ENCODE data around the gene AKNA.

The AKNA gene

DNA sequence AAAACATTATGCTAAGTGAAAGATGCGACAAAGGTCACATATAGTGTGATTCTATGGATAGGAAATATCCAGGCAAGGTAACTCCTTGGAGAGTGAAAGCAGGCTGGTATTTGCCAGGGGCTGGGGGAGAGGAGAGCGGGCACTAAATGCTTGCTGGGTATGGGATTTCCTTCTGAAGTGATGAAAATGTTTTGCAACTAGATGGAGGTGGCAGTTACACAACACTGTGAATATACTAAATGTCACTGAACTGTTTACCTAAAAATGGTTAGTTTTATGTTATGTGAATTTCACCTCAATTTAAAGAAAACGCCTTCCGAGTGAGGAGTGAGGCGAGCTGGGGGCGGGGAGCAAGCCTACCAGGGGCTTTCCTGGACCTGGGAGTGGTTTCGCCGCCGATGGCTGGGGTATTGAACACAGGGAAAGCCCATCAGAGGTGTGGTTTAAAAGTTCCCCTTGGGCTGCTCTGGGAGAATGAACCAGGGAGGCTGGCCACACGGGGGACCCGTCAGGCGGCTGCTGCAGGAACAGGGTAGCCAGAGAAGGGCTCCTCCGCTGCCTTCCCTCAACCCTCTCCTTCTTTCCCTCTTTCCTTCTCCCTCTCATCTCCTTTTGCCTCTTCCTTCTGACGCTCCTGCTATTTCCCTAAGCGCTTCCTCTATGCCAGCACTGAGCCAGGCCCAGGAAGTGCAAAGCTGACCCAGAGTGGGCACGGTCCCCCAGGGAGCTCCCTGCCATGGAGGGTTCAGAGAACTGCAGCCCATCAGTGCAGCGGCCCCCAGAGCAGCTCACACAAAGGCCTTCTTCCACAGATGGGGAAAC lies 4.9 kb downstream of the AKNA start:
- DNase-seq (ENCODE audit: low read depth, low spot score): no peak

GRCh38 chr9:114378883-114379282 lies 8.9 kb downstream of the AKNA start:
- CTCF ChIA-PET: interaction anchor here (0.8 to 1.2 kb wide), 2 partner anchors 11 to 56 kb away, joined by 4 read pairs; no protein-coding TSS in a partner anchor
- POLR2A ChIA-PET: no interaction called here
- no peak for DNase-seq (ENCODE audit: low read depth, low spot score)
- H3K4me3 ChIP-seq (ENCODE audit: low read depth, low read length): no peak overlapping the region
- no peak for TF ChIP-seq CTCF (IDR thresholded peaks at IDR 0.05; ENCODE audit: insufficient read depth, low read length, missing control alignments)

More for the DNA sequence above, 4.9 kb downstream of the AKNA start:
- POLR2A ChIA-PET: no interaction called here
- CTCF ChIA-PET: interaction anchor here (0.9 to 1.6 kb wide), 4 partner anchors 15 to 300 kb away, joined by 3 to 4 read pairs (median 3); no protein-coding TSS in a partner anchor
- peak overlapping the region; percentile 15; the same call in 1 of the 2 replicates for H3K4me3 ChIP-seq (ENCODE audit: low read depth, low read length)
- peak; percentile 31 for TF ChIP-seq CTCF (IDR thresholded peaks at IDR 0.05; ENCODE audit: insufficient read depth, low read length, missing control alignments)

GRCh38 chr9:114378016-114378415 lies 9.8 kb downstream of the AKNA start:
- ChIA-PET CTCF (no interaction called here), POLR2A (no interaction called here)
- no peak for DNase-seq (ENCODE audit: low read depth, low spot score)
- no peak for TF ChIP-seq CTCF (IDR thresholded peaks at IDR 0.05; ENCODE audit: insufficient read depth, low read length, missing control alignments)
- no peak overlapping the region for H3K4me3 ChIP-seq (ENCODE audit: low read depth, low read length)

GRCh38 chr9:114376586-114377445 lies 11.0 kb downstream of the AKNA start:
- no peak for DNase-seq (ENCODE audit: low read depth, low spot score)
- H3K4me3 ChIP-seq (ENCODE audit: low read depth, low read length): no peak overlapping the region
- no peak for TF ChIP-seq CTCF (IDR thresholded peaks at IDR 0.05; ENCODE audit: insufficient read depth, low read length, missing control alignments)
- CTCF ChIA-PET: no interaction called here
- POLR2A ChIA-PET: no interaction called here

GRCh38 chr9:114375386-114376175 lies 12.2 kb downstream of the AKNA start:
- no peak overlapping the region for H3K4me3 ChIP-seq (ENCODE audit: low read depth, low read length)
- ChIA-PET CTCF (interaction anchor here (0.9 kb wide), 1 partner anchor 36 kb away, joined by 3 read pairs; no protein-coding TSS in a partner anchor), POLR2A (no interaction called here)
- no peak for TF ChIP-seq CTCF (IDR thresholded peaks at IDR 0.05; ENCODE audit: insufficient read depth, low read length, missing control alignments)
- no peak for DNase-seq (ENCODE audit: low read depth, low spot score)

Measured in AG04449 (cell line).